CD14-positive monocyte (primary cell): ENCODE data around the gene DNAJC5. TPM values are rescaled to one million over a fixed set of nuclear protein-coding genes. Genes with fewer than 3 reads are reported as not detected.

Experiments used
- DNase-seq, 3 donors: peaks; one replicate each; pipeline ENCODE4 v3.0.0-alpha.2; 2011 to 2022
- H2AFZ ChIP-seq: 2 replicates; pipeline ENCODE4 v1.6.0; 2012; ENCODE audit warnings: mild to moderate bottlenecking, low read depth, low read length, inconsistent platforms; ENCODE audit not compliant: insufficient read depth, poor library complexity, severe bottlenecking
- H3K27ac ChIP-seq, 2 donors: 1 replicate in 1 of 2; 2 replicates in 1 of 2; pipeline ENCODE4 v1.5.1; 2012 to 2013; ENCODE audit warnings: low read length in 2 of 2, control low read depth in 1 of 2, inconsistent platforms in 1 of 2, low read depth in 1 of 2, mild to moderate bottlenecking in 1 of 2
- H3K27me3 ChIP-seq, 2 donors: one replicate each; pipeline versions ENCODE4 v1.6.0 to v1.6.1; 2011 to 2013; ENCODE audit warnings: low read length in 2 of 2; ENCODE audit not compliant: control insufficient read depth in 2 of 2, insufficient read depth in 2 of 2
- H3K36me3 ChIP-seq, 2 donors: replicated peaks in 1 of 2; 1 replicate in 1 of 2; 2 replicates in 1 of 2; pipeline versions ENCODE4 v1.5.1 to v1.6.1; 2012 to 2013; ENCODE audit warnings: low read length in 2 of 2, control low read depth in 1 of 2, inconsistent platforms in 1 of 2, mild to moderate bottlenecking in 1 of 2; ENCODE audit not compliant: insufficient read depth in 2 of 2, control insufficient read depth in 1 of 2
- H3K4me1 ChIP-seq, 2 donors: 1 replicate in 1 of 2; 2 replicates in 1 of 2; pipeline versions ENCODE4 v1.5.1 to v1.6.1; 2012 to 2013; ENCODE audit warnings: low read length in 2 of 2, control low read depth in 1 of 2, inconsistent platforms in 1 of 2, mild to moderate bottlenecking in 1 of 2, moderate library complexity in 1 of 2; ENCODE audit not compliant: insufficient read depth in 2 of 2, control insufficient read depth in 1 of 2
- H3K4me2 ChIP-seq: replicated peaks from 2 replicates; pipeline ENCODE3; 2012; ENCODE audit warnings: low read length, moderate library complexity, mild to moderate bottlenecking; ENCODE audit not compliant: poor library complexity, severe bottlenecking; ENCODE audit errors: extremely low read depth
- H3K4me3 ChIP-seq, 3 experiments: fragments of 200-600 bp in 1 of 3; sonication (generic) in 1 of 3; replicated peaks in 1 of 3; 1 replicate in 2 of 3; 2 replicates in 1 of 3; pipeline ENCODE4 v1.5.1; 2011 to 2013; ENCODE audit warnings: low read length in 3 of 3, mild to moderate bottlenecking in 3 of 3, control low read depth in 2 of 3, low read depth in 2 of 3, inconsistent platforms in 1 of 3, moderate library complexity in 1 of 3
- H3K79me2 ChIP-seq: 2 replicates; pipeline ENCODE4 v1.6.0; 2012; ENCODE audit warnings: mild to moderate bottlenecking, control low read depth, inconsistent platforms, low read length, moderate library complexity; ENCODE audit not compliant: insufficient read depth
- H3K9ac ChIP-seq: 2 replicates; pipeline ENCODE4 v1.6.0; 2017; ENCODE audit warnings: low read length, mild to moderate bottlenecking; ENCODE audit not compliant: insufficient read depth, poor library complexity, severe bottlenecking
- H3K9me3 ChIP-seq, 2 donors: replicated peaks in 1 of 2; 1 replicate in 1 of 2; 2 replicates in 1 of 2; pipeline versions ENCODE4 v1.5.1 to v1.6.1; 2012 to 2013; ENCODE audit warnings: low read length in 2 of 2, control low read depth in 1 of 2; ENCODE audit not compliant: control insufficient read depth in 1 of 2, insufficient read depth in 1 of 2
- H4K20me1 ChIP-seq: 2 replicates; pipeline ENCODE4 v1.6.0; 2012; ENCODE audit warnings: mild to moderate bottlenecking, low read length, control low read depth, moderate library complexity; ENCODE audit not compliant: insufficient read depth
- H3K27ac Mint-ChIP-seq, 7 donors: one replicate each; pipeline ENCODE4 v1.8.0; 2020; ENCODE audit warnings: mild to moderate bottlenecking in 7 of 7, mixed read lengths in 7 of 7, moderate library complexity in 6 of 7, inconsistent platforms in 2 of 7
- H3K27me3 Mint-ChIP-seq, 3 donors: one replicate each; pipeline ENCODE4 v1.8.0; 2021 to 2022; ENCODE audit warnings: low read depth in 3 of 3, mild to moderate bottlenecking in 3 of 3, mixed read lengths in 3 of 3, moderate library complexity in 3 of 3, inconsistent platforms in 1 of 3
- H3K36me3 Mint-ChIP-seq, 2 donors: one replicate each; pipeline ENCODE4 v1.8.0; 2020; ENCODE audit warnings: mixed read lengths in 2 of 2, inconsistent platforms in 1 of 2, mild to moderate bottlenecking in 1 of 2
- H3K4me1 Mint-ChIP-seq: one replicate; pipeline ENCODE4 v1.8.0; 2020; ENCODE audit warnings: mild to moderate bottlenecking, mixed read lengths
- H3K4me3 Mint-ChIP-seq, 2 donors: one replicate each; pipeline ENCODE4 v1.8.0; 2020; ENCODE audit warnings: mild to moderate bottlenecking in 2 of 2, mixed read lengths in 2 of 2, moderate library complexity in 1 of 2
- H3K9me3 Mint-ChIP-seq, 7 donors: one replicate each; pipeline ENCODE4 v1.8.0; 2020 to 2022; ENCODE audit warnings: mixed read lengths in 7 of 7, mild to moderate bottlenecking in 6 of 7, moderate library complexity in 6 of 7, inconsistent platforms in 2 of 7
- CTCF ChIP-seq: fragments of 200-600 bp; IDR thresholded peaks from one replicate; pipeline ENCODE4 v1.8.0; 2022; ENCODE audit warnings: antibody characterized with exemption, mild to moderate bottlenecking
- WGBS: methylation state at CpG from one replicate; pipeline ENCODE4 v1.1.5; 2013; ENCODE audit warnings: missing lambda C conversion rate; ENCODE audit not compliant: insufficient coverage; 5-methylcytosine and 5-hydroxymethylcytosine counted together
- intact Hi-C, 2 donors: fragments of 100-400 bp; cut with micrococcal nuclease; formaldehyde crosslinking; loops; one replicate each; pipeline versions ENCODE4 v1.15.0 to v1.15.1; 2023
- polyA minus RNA-seq: library from RNA; depleted of rRNA, polyadenylated mRNA; stranded (reverse); fragments of >200 nt; gene quantifications from 2 replicates; pipeline ENCODE4 v1.2.3, GENCODE V29; 2012
- polyA plus RNA-seq, 3 donors: library from polyadenylated mRNA; depleted of rRNA in 1 of 3; unstranded in 2 of 3; stranded (reverse) in 1 of 3; fragments of 300-500 nt in 2 of 3; fragments of >200 nt in 1 of 3; fragmentation: Illumina TruSeq in 2 of 3; gene quantifications; 1 replicate in 2 of 3; 2 replicates in 1 of 3; pipeline ENCODE4 v1.2.3, GENCODE V29; 2012 to 2021
- total RNA-seq, 12 experiments: library from RNA in 1 of 12; stranded (reverse) in 1 of 12; fragments of 120-200 nt in 1 of 12; gene quantifications; one replicate each; pipeline ENCODE4 v1.2.4 and lab custom pipeline; 2013 to 2026; ENCODE audit warnings: mixed read lengths in 6 of 12, inconsistent platforms in 1 of 12

The DNAJC5 gene
- 54.4 TPM for total RNA-seq (2013)
- polyA plus RNA-seq = 10 to 100 TPM in 1 of 3 donors, 1 to 10 TPM in 2; 5.9 to 44.4 (median 7.4) TPM
- polyA minus RNA-seq = 39.5 and 42.4 TPM in 2 replicates
- total RNA-seq (lab: John Stamatoyannopoulos, UW) = 73.3 to 249 (median 150) reads per million in 11 experiments

- Histone ChIP-seq H3K4me2 (peak within 1 kb of the TSS; percentile 96), H2AFZ (peak within 1 kb of the TSS; percentile 1)
- intact Hi-C loops = loop anchor here in 1 of 2 donors (5.0 to 10.0 kb wide), 2 partner anchors 63 to 330 kb away; partner anchors contain the start of gene UCKL1
Observed at GRCh38 chr20:63894358-63895201, at the start of gene DNAJC5. Gene DNAJC5, plus strand, starts transcription at chr20:63895126. Its CDS starts 33,220 bp downstream, at chr20:63928346.

More at GRCh38 chr20:63894358-63895201, at the start of gene DNAJC5:
- Histone ChIP-seq H3K79me2 (peaks cover 55% of the 10 kb centered on the region), H3K4me3 (peak within 1 kb of the TSS; percentile 80 to 96 (median 80)), H3K27ac (peak within 1 kb of the TSS; percentile 90 to 93), H3K27me3 (no peaks in the 10 kb centered on the region), H3K9ac (peak within 1 kb of the TSS; percentile 78), H3K36me3 (peaks cover 29 to 44% of the 10 kb centered on the region in 2 donors), H4K20me1 (peaks cover 91% of the 10 kb centered on the region), H3K9me3 (no peaks in the 10 kb centered on the region), H3K4me1 (peaks cover 52 to 60% of the 10 kb centered on the region in 2 donors)
- Mint-ChIP-seq H3K4me3 (peak within 1 kb of the TSS; percentile 92 to 95), H3K36me3 (peaks cover 43 to 57% of the 10 kb centered on the region in 2 donors), H3K27ac (peak within 1 kb of the TSS; percentile 96 to 99 (median 98)), H3K27me3 (no peaks in the 10 kb centered on the region), H3K4me1 (peaks cover 55% of the 10 kb centered on the region), H3K9me3 (no peaks in the 10 kb centered on the region)
- under 1% methylated on average over 69 of the region's 82 CpGs for WGBS
- TF ChIP-seq CTCF = no peak
- DNase-seq = peak; percentile 95 to 96 (median 95)
